Activated CD8-positive, alpha-beta memory T cell treated with anti-CD3 and anti-CD28 coated beads, Interleukin-2, amount 10 ng/mL, durations not matched to agents 7 days and 5 days (primary cell): Measurements from ENCODE around the gene CDC42BPA. TPM values are rescaled to one million over a fixed set of nuclear protein-coding genes. Genes with fewer than 3 reads are reported as not detected.

Source experiments
- ATAC-seq: fragments of 150-1000 bp; cut with Tn5 transposase; one replicate; pipeline ENCODE4 v1.10.0; 2021; ENCODE audit warnings: moderate library complexity
- CTCF ChIA-PET: fragments of 350-600 bp; sonication (Branson Sonifier 250); formaldehyde crosslinking; loops from one replicate; lab custom pipeline; 2021; ENCODE audit warnings: antibody characterized with exemption; lab: Charles Lee
- DNase-seq: peaks from one replicate; pipeline ENCODE4 v3.0.0-alpha.2; 2020
- H3K27ac Mint-ChIP-seq: one replicate; pipeline ENCODE4 v1.8.0; 2021; ENCODE audit warnings: mild to moderate bottlenecking, mixed read lengths
- H3K27me3 Mint-ChIP-seq: one replicate; pipeline ENCODE4 v1.8.0; 2021; ENCODE audit warnings: mixed read lengths
- H3K36me3 Mint-ChIP-seq: one replicate; pipeline ENCODE4 v1.8.0; 2021; ENCODE audit warnings: mild to moderate bottlenecking, mixed read lengths
- H3K4me1 Mint-ChIP-seq: one replicate; pipeline ENCODE4 v1.8.0; 2021; ENCODE audit warnings: mixed read lengths
- H3K4me3 Mint-ChIP-seq: one replicate; pipeline ENCODE4 v1.8.0; 2021; ENCODE audit warnings: mild to moderate bottlenecking, moderate library complexity, mixed read lengths
- H3K9me3 Mint-ChIP-seq: one replicate; pipeline ENCODE4 v1.8.0; 2022; ENCODE audit warnings: low read depth, mixed read lengths
- total RNA-seq, 2 experiments: library from RNA; stranded (reverse); gene quantifications; one replicate each; pipeline ENCODE4 v1.2.3, GENCODE V29; 2021

The CDC42BPA gene
- total RNA-seq, 2 experiments from 2014 or later, result 1.3 to 2.8 TPM

DNA sequence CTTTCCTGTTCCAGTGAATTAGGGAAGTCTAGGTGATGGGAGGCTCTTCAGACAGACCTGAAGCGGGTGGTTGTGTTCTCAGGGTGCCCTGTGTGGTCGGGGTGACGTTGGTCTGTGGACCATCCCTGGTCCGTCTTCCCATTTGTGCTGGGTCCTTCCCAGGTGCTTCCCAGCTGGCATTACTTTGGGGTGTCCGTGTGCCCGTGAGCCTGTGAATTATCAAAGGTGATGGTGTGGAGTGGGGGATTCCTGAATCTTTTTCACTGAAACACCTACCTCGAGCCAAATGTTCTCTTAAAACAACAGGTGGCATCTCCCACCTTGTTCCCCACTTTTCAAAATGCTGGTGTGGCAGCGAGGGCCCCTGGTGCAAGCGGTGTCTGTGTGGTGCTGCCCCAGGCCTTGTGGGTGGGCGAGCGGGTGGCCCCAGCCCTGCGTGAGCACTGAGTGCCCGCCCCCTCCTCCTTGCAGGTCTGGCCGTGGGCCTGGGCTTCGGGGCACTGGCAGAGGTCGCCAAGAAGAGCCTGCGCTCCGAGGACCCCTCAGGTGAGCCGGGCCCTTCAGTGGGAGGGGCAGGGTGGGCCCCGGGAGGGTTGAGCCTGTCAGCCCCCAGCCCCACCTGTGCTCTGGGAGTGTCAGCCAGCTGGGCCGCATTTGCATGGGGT lies 341.2 kb downstream of the CDC42BPA start:
- no peaks in the 10 kb centered on the region for H3K4me1 Mint-ChIP-seq
- ATAC-seq, result no peak
- peaks cover 1% of the 10 kb centered on the region for H3K36me3 Mint-ChIP-seq

GRCh38 chr1:226976276-226976977 lies 341.9 kb downstream of the CDC42BPA start:
- no peak overlapping the region for H3K27ac Mint-ChIP-seq
- no peaks in the 10 kb centered on the region for H3K27me3 Mint-ChIP-seq
- CTCF ChIA-PET, result no interaction called here
- no peak for DNase-seq
- no peak for ATAC-seq
- H3K36me3 Mint-ChIP-seq, result peaks cover 8% of the 10 kb centered on the region
- H3K9me3 Mint-ChIP-seq, result peaks cover 6% of the 10 kb centered on the region
- H3K4me1 Mint-ChIP-seq, result no peaks in the 10 kb centered on the region
- no peak overlapping the region for H3K4me3 Mint-ChIP-seq

More for the DNA sequence above, 341.2 kb downstream of the CDC42BPA start:
- H3K27me3 Mint-ChIP-seq, result no peaks in the 10 kb centered on the region
- CTCF ChIA-PET, result no interaction called here
- no peak overlapping the region for H3K27ac Mint-ChIP-seq
- no peak for DNase-seq
- H3K4me3 Mint-ChIP-seq, result no peak overlapping the region
- H3K9me3 Mint-ChIP-seq, result no peaks in the 10 kb centered on the region

DNA sequence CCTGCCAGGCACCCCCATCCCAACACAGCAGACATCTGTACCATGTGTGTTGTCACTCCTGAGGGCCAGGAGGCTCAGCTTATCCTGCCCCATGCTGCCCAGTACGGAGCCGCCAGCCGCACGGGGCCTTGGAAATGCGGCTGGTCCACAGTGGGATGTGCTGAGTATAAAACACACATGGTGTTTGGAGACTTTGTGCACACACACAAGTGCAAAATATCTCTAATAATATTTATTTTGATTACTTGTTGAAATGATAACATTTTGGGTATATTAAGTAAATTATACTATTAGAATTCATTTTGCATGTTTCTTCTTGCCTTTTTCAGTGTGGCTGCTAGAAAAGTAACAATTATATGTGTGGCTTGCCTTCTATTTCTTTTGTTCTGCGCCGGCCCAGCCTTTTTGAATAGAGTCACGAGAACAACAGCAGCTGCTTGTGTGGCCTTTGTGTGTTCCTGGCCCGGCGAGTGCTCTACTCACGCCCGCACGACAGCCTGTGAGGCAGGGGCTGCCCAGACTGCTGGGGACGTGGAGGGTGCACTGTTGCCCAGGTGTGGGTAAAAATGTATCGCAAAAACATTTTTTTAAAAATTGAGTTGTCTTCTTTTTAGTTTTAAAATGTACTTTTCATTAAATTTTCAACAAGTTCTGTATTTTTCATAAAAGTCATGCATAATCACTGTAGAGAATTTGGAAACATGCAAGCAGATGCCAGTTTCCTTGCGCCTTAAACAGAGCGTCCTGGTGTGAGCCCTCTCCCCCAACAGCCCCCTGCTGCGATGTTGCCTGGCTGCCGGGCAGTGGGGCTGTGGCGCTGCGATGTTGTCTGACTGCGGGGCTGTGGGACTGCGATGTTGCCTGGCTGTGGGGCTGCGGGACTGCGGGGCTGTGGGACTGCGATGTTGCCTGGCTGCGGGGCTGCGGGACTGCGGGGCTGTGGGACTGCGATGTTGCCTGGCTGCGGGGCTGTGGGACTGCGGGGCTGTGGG lies 342.7 kb downstream of the CDC42BPA start:
- Mint-ChIP-seq H3K9me3 (peaks cover 6% of the 10 kb centered on the region), H3K27me3 (no peaks in the 10 kb centered on the region), H3K4me3 (no peak overlapping the region), H3K27ac (no peak overlapping the region), H3K4me1 (no peaks in the 10 kb centered on the region), H3K36me3 (peaks cover 8% of the 10 kb centered on the region)
- CTCF ChIA-PET, result no interaction called here
- no peak for DNase-seq
- ATAC-seq, result no peak

DNA sequence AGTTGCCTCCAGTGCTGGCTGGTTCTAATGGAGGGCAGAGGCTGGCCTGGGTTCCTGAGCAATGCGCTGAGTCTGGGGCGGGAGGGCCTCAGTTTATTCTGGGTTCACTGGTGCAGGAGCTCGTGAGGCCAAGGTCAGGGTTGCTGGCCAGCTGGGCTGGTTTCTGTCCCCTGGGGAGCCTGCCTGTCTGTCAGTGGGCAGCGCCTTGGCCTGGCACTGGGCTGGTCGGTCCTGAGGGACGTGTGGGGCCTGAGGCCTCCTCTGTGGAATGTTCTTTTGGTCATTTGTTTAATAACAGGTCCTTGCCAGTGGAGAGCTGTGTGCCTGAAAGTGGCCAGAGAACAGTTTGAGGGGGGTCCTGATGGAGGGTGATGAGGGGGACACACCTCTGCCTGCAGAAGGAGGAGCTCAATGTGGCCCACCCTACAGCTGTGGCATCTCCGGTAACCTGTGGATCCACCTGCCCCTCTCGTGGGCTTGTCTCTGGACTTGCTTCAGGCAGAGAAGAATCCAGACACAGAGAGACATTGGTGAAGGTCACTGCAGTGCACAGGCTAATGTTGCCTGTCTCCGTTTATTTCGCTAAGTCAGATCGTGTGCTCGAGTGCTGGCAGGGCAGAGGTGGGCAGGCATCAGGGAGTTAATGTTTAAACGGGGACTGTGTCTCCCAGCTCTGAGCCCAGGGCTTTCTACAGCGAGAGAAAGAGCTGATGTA lies 343.6 kb downstream of the CDC42BPA start:
- ATAC-seq, result no peak
- CTCF ChIA-PET, result no interaction called here
- Mint-ChIP-seq H3K27me3 (no peaks in the 10 kb centered on the region), H3K4me3 (no peak overlapping the region), H3K27ac (no peak overlapping the region), H3K9me3 (peaks cover 6% of the 10 kb centered on the region), H3K4me1 (no peaks in the 10 kb centered on the region), H3K36me3 (peaks cover 10% of the 10 kb centered on the region)
- DNase-seq, result no peak

DNA sequence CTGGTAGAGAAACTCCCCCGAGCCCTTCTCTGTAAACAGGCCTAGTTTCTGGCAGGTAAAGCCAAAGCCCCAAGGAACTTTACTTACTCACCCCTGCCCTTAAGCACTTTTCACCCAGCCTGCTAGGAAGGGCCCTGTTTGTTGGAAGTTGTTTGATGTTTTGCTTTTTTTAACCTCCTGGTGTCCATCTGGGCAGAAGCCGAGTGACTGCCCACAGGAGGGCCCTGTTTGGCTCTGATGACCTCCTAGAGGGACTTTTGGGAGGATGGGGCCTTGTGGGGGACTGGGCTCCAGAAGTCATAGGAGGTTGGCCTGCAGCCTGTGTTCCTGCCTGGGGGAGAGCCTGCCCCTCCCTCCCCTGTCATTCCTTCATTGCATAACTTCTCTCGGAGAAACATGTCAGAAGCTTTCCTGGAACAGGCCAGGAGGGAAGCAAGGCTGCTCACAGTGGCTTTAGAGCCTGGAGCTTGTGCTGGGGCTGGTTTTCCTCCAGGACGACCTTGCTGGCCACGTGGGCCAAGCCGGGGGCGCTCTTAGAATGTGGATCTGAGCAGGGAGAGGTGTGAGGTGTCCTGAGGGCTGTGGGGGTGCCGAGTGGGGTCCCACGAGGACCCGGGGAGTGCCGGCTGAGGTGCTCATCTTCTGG lies 344.3 kb downstream of the CDC42BPA start:
- peaks cover 6% of the 10 kb centered on the region for H3K9me3 Mint-ChIP-seq
- H3K4me3 Mint-ChIP-seq, result no peak overlapping the region
- CTCF ChIA-PET, result no interaction called here
- DNase-seq, result no peak
- H3K27ac Mint-ChIP-seq, result no peak overlapping the region
- peaks cover 12% of the 10 kb centered on the region for H3K36me3 Mint-ChIP-seq
- H3K4me1 Mint-ChIP-seq, result no peaks in the 10 kb centered on the region
- ATAC-seq, result no peak
- no peaks in the 10 kb centered on the region for H3K27me3 Mint-ChIP-seq

- no peak for DNase-seq
- Mint-ChIP-seq H3K27ac (no peak overlapping the region), H3K9me3 (peaks cover 6% of the 10 kb centered on the region), H3K27me3 (no peaks in the 10 kb centered on the region), H3K4me1 (no peaks in the 10 kb centered on the region), H3K4me3 (no peak overlapping the region), H3K36me3 (peaks cover 12% of the 10 kb centered on the region)
- CTCF ChIA-PET, result no interaction called here
- no peak for ATAC-seq
Observed at GRCh38 chr1:226973371-226973897, 344.9 kb downstream of the CDC42BPA start.

GRCh38 chr1:226972931-226973330 lies 345.4 kb downstream of the CDC42BPA start:
- no peak overlapping the region for H3K27ac Mint-ChIP-seq
- no peak overlapping the region for H3K4me3 Mint-ChIP-seq
- ATAC-seq (no peak), DNase-seq (no peak)
- no peaks in the 10 kb centered on the region for H3K27me3 Mint-ChIP-seq
- H3K9me3 Mint-ChIP-seq, result peaks cover 6% of the 10 kb centered on the region
- CTCF ChIA-PET, result no interaction called here
- peaks cover 12% of the 10 kb centered on the region for H3K36me3 Mint-ChIP-seq
- no peaks in the 10 kb centered on the region for H3K4me1 Mint-ChIP-seq

- ATAC-seq (no peak), DNase-seq (no peak)
- CTCF ChIA-PET, result no interaction called here
- Mint-ChIP-seq H3K4me1 (no peaks in the 10 kb centered on the region), H3K36me3 (peaks cover 12% of the 10 kb centered on the region), H3K4me3 (no peak overlapping the region), H3K27ac (no peak overlapping the region), H3K27me3 (no peaks in the 10 kb centered on the region), H3K9me3 (peaks cover 6% of the 10 kb centered on the region)
Observed at GRCh38 chr1:226971765-226972164, 346.5 kb downstream of the CDC42BPA start.

- no peak for DNase-seq
- Mint-ChIP-seq H3K27me3 (no peaks in the 10 kb centered on the region), H3K27ac (no peak overlapping the region), H3K36me3 (peaks cover 12% of the 10 kb centered on the region), H3K4me3 (no peak overlapping the region), H3K9me3 (peaks cover 6% of the 10 kb centered on the region), H3K4me1 (no peaks in the 10 kb centered on the region)
- ATAC-seq, result no peak
- CTCF ChIA-PET, result no interaction called here
Observed at GRCh38 chr1:226967665-226968064, 350.6 kb downstream of the CDC42BPA start.

GRCh38 chr1:226966683-226967082 lies 351.6 kb downstream of the CDC42BPA start:
- H3K9me3 Mint-ChIP-seq, result peaks cover 2% of the 10 kb centered on the region
- no peaks in the 10 kb centered on the region for H3K4me1 Mint-ChIP-seq
- CTCF ChIA-PET, result no interaction called here
- peaks cover 7% of the 10 kb centered on the region for H3K36me3 Mint-ChIP-seq
- ATAC-seq (no peak), DNase-seq (no peak)
- no peak overlapping the region for H3K27ac Mint-ChIP-seq
- no peaks in the 10 kb centered on the region for H3K27me3 Mint-ChIP-seq
- no peak overlapping the region for H3K4me3 Mint-ChIP-seq

DNA sequence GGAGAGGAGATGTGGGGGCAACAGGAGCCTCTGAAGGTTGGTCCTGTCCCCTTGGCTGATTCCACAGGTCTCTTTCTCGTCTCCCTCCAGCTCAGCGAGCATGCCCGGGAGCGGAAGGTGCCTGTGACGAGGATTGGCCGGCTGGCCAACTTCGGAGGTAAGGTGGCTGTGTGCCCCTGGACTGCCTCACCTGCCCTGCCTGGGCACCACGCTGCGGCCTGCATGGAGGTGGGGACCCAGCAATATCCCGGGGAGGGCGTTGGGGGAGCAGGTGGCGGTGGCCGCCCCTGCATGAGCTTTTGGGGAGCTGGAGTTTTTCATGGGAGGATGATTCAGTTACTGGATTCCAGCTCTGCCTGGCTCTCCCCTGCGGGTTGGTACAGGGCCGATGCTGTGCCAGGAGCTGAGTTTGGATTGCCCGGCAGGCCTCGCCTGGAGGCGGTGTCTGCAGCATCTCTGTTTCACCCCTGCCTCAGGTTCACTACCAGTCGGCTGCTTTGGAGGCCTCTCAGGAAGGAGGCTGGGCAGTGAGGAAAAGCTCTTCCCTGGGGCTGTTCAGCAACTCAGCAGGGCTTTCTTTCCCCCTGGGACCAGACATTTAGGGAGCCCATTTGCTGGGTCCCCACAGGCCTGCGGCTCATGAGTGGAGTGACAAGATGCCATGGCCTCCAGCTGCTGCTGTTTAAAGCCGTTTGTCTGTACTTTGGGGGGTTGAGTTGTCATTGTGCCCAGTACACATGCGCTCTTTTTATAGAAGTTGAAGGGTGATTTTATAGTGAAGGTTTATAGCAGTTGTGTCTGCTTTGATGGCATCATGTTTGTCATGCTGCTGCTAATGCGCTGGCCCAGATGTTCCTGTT lies 352.5 kb downstream of the CDC42BPA start:
- Mint-ChIP-seq H3K9me3 (no peaks in the 10 kb centered on the region), H3K4me1 (no peaks in the 10 kb centered on the region), H3K27me3 (no peaks in the 10 kb centered on the region), H3K27ac (no peak overlapping the region), H3K4me3 (no peak overlapping the region), H3K36me3 (peaks cover 4% of the 10 kb centered on the region)
- DNase-seq, result no peak
- CTCF ChIA-PET, result no interaction called here
- no peak for ATAC-seq
